ENCODE measurements around the gene RAB3C.

Gene RAB3C

GRCh38 chr5:58775701-58776262, 192.9 kb downstream of the RAB3C start:
- DNase-seq (ENCODE audit: low read depth), result no peak

- no peak for DNase-seq (ENCODE audit: low read depth)
Observed at GRCh38 chr5:58776559-58776958, 193.7 kb downstream of the RAB3C start.

DNA sequence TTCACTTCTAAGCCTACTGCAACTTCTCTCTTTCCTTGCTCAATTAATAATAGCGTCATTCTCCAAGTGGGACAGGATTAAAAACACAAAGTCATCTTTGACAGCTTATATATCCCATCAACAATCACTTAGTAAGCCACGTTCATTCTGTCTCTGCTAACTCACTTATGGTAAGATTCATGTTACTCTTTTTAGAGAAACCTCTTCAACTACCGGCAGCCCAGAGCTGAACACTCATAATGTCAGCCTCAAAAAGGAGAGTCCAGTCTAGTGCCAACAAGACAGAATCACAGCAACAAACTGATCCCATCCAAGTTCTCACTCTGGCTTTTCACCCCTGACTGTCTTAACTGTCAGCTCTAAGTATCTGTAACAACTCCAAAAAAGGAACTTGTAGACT, 196.0 kb downstream of the RAB3C start:
- no peak for DNase-seq (ENCODE audit: low read depth)

DNA sequence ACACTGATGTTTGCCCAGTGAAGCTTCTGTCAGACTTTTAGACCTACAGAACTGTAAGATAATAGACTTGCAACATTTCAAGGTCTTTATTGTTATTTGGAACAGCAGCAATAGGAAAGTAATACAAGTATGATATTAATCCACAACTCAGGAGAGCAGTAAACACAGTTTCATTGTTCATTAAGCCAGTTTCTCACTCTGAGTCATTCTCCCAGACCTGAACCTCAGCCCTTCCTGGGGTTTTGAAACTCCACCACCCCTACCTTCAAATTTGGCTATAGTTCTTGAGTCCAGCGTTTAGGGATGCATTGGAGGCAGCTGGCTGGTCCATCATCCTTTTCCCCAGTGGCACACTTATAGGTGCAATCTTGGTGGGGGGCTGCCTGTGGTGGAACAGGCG, 203.2 kb downstream of the RAB3C start:
- DNase-seq (ENCODE audit: low read depth), result no peak

DNA sequence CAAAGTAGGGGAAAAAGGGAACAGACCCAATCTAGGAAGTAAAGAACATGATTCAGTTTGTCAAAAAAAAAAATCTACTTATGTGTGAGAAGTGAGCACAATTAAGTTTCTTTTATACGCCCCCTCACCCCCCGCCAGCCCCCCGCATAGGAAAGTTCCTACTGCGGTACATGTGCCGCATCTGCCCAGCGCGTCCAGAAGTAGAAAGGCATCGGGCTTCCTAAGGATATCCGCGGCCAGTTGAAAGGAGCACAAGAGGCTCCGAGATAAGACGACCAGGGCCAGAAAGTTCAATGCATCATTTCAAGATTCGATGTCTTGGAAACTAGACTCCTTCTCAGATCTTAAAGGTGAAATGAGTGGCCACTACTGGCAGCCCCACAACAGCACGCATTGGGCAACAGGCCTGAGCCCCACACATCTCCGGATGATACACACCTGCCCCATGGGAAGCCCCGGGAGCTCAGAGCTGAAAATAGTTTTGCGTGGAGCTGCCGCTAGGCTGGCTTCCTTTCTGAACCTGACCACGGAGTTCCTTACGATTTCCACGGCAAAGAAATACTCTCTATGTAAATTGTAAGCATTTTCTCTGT, 203.9 kb downstream of the RAB3C start:
- DNase-seq (ENCODE audit: low read depth), result no peak

GRCh38 chr5:58787987-58788386, 205.1 kb downstream of the RAB3C start:
- no peak for DNase-seq (ENCODE audit: low read depth)

GRCh38 chr5:58793888-58794657, 211.2 kb downstream of the RAB3C start:
- no peak for DNase-seq (ENCODE audit: low read depth)

DNA sequence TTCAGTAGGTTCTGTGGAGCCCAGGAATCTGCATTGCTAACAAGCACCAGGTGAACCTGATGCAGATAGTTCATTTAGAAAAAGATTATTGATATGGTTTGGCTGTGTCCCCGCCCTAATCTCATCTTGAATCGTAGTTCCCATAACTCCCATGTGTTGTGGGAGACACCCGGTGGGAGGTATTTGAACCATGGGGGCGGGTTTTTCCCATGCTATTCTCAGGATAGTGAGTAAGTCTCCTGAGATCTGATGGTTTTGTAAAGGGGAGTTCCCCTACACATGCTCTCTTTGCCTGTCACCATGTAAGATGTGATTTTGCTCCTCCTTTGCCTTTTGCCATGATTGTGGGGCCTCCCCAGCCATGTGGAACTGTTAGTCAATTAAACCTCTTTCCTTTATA, 212.0 kb downstream of the RAB3C start:
- no peak for DNase-seq (ENCODE audit: low read depth)

GRCh38 chr5:58795327-58795726, 212.5 kb downstream of the RAB3C start:
- DNase-seq (ENCODE audit: low read depth), result no peak

GRCh38 chr5:58797021-58797420, 214.1 kb downstream of the RAB3C start:
- DNase-seq (ENCODE audit: low read depth), result no peak

DNA sequence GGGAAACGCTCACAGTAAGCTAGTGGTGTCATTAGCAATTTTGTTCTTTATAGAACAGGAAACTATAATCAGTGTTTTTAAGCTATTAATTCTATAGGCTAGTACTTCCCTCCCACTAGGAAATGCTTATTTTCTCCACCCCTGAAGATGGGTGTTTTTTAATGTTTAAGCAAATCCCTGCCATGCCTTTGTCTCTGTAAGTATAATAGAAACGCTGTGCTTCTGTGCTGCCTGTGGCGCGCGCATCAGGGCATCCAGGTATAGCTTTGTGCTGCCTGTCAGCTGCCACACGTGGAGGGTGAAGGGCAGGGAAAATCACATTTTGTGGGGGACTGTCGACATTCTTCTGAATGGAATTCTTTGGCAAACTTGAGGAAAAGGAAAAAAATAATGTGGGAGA, 217.5 kb downstream of the RAB3C start:
- DNase-seq (ENCODE audit: low read depth), result no peak

DNA sequence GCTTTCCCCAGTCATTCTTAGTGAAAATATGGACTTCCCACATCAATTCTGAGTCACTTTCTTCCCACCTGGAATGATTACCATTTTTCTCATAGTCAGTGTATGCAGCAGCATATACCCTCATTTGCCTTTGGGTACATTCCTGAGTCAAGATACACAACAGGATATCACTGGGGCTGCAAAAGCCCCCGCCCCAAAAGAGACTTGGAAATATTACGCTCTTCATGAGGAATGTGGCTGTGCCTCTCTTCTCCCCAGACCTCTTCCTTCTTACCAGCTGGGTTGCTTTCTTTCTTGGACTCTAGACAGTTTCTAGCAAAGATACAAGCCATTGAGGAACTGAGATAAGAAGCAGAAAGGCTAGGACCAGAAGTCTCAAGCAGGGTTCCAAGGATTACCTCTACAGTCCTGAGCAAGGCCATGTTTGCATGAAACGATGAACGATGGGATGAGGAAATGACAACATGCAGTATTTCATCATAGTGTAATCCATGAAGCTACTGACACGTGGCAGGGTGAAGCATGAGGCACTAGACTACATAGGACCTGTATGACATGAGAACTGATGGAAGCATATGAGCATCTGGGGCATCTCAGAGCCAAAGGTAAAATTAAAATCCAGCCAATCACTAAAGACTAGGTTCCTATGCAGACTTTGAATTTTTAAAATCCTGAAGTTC, 218.1 kb downstream of the RAB3C start:
- no peak for DNase-seq (ENCODE audit: low read depth)

GRCh38 chr5:58803056-58803455, 220.2 kb downstream of the RAB3C start:
- no peak for DNase-seq (ENCODE audit: low read depth)

DNA sequence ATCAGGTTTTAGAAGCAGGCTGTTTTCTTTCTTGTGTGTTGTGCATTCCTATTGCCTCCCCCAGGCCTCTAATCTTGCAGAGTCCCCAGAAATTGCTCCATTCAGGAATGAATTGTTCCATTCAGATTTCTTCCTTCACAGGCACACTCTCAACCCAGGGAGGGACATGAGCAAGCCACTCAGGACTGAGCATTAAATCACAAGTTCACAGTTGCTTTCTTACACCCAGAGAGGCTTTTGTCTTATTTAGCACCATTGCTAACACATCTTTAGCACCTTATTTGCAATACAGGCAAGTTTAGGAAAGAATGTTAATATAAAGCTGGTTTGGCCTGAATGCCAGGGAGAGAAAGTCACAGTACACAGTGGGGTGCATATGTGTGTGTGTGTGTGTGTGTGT, 221.4 kb downstream of the RAB3C start:
- no peak for DNase-seq (ENCODE audit: low read depth)

GRCh38 chr5:58810086-58810485, 227.2 kb downstream of the RAB3C start:
- DNase-seq (ENCODE audit: low read depth), result no peak

DNA sequence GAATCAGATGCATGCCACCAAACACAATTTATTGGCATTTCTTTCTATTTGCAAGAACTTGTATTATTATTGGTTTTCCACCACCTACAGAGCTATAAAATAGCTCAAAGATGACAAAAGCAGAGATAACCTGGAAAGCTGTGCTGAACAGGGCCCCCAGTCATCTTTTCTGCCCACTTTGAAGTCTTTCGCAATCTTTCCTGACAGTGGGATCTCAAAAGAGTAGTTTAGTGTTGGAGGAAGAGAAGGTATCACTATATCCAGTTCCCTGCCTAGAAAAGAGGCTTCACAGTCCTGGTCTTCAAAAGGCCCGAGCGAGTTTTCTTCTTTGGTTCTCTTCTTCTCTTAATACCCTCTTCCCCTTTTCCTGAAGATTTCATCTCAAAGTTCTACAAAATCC, 231.0 kb downstream of the RAB3C start:
- no peak for DNase-seq (ENCODE audit: low read depth)

- no peak for DNase-seq (ENCODE audit: low read depth)
Observed at GRCh38 chr5:58816181-58816731, 233.4 kb downstream of the RAB3C start.

GRCh38 chr5:58818465-58818864, 235.6 kb downstream of the RAB3C start:
- no peak for DNase-seq (ENCODE audit: low read depth)

DNA sequence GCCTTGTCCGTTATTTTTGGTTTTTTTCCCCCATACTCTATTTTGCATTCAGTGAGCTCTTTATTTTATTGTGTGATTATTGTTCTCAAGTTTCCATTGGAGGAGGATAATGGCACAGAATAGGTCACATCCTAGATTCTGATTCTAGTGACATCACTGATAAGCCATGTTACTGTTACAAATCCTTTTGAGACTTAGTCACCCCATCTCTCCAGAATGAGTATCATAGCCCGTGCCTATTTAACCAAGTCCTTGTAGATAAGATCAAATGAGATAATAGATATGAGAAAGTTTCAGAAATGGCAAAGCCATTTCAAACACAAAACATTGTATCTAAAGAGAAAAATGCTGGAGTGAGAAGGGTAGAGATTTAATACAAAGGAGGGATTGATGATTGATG, 242.6 kb downstream of the RAB3C start:
- no peak for DNase-seq (ENCODE audit: low read depth)

- DNase-seq (ENCODE audit: low read depth), result no peak
Observed at GRCh38 chr5:58825899-58826298, 243.0 kb downstream of the RAB3C start.

DNA sequence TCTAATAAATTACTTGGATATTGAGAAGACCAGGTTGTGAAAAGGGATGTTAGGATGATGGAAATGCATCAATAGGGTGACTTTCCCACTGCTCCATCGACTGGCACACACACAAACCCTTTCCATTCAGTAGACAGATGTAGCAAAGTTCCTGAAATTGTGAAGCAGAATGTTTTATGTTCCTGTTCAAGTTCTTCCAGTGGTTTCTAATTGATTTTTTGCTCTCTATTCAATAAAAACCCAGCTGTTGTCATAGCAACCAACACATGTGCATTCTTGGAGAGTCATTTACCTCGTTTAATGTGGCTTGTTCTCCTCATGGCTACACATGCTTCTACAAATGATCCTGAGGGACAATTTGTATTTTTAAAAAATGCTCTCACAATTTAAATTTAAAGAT, 244.6 kb downstream of the RAB3C start:
- DNase-seq (ENCODE audit: low read depth), result no peak

DNA sequence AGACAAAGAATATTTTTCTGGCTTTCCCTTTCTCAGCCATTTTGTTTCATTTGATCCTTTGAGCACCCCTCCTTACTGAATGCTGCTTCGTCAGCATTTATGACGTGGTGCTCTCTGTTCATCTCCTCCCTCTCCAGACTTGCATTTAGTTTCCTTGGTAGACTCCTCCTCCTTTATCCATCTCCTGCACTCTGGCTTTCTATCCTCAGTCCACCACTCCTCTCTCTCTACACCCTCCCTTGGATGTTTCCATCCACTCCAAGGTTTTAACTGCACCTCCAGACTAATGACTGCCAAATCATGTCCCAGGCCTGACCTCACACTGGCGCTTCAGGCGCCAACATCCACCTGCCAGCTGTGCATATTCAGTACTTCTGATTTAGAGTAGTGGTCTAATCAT, 245.4 kb downstream of the RAB3C start:
- DNase-seq (ENCODE audit: low read depth), result no peak
